Ecto neural progenitor cell (in vitro differentiated cells): ENCODE results near the gene CENPP.

Experiments used
- DNase-seq: peaks from one replicate; pipeline ENCODE4 v3.0.0-alpha.2; 2018; ENCODE audit warnings: low spot score

Gene CENPP

DNA sequence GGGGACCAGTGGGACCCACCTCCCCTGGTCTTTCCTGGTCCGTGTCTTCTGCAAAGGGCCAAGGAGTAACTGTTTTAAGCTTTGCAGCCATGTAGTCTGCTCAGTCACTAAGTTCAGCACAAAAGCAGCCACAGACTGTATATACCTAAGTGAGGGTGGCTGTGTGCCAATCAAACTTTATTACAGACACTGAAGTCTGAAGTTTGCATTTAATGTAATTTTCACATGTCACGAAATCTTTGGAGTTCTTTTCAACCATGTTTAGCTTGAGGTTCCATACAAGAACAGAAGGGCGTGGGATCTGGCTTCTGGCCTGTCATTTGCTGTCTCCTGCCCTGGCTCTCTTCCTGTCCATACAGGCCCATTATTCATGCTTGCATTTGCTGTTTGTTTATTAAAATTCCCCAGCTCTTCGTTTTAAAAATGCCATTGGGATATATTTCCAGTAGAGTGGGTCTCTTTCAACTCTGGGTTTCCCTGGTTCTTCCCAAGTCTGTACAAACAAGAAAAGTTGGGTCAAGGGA lies 274.2 kb downstream of the CENPP start:
- no peak for DNase-seq

GRCh38 chr9:92600462-92601261 lies 274.9 kb downstream of the CENPP start:
- DNase-seq = no peak

DNA sequence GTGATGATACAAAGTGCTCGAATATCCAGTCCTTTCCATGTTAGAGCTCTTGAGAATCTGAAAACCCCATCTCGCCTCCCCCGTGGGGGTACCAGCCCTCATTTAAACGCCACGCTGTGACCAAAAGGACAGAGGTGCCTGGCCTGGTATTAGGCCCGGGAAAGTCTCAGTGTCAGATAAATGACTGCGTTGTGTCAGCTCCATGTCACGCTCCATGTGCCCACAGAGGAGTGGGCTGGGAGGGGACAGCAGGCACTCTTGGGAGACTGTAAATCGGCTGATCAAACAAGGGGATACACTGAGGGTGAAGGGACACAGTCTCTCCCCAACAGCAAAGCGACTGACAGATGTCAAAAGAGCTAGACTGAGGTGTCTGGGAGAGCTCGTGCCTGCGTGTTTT lies 275.7 kb downstream of the CENPP start:
- DNase-seq = no peak

GRCh38 chr9:92602413-92602812 lies 276.7 kb downstream of the CENPP start:
- DNase-seq = no peak

- DNase-seq = no peak
Observed at GRCh38 chr9:92603100-92603499, 277.3 kb downstream of the CENPP start.

- no peak for DNase-seq
Observed at GRCh38 chr9:92603990-92604389, 278.2 kb downstream of the CENPP start.

- no peak for DNase-seq
Observed at GRCh38 chr9:92605224-92605623, 279.5 kb downstream of the CENPP start.

DNA sequence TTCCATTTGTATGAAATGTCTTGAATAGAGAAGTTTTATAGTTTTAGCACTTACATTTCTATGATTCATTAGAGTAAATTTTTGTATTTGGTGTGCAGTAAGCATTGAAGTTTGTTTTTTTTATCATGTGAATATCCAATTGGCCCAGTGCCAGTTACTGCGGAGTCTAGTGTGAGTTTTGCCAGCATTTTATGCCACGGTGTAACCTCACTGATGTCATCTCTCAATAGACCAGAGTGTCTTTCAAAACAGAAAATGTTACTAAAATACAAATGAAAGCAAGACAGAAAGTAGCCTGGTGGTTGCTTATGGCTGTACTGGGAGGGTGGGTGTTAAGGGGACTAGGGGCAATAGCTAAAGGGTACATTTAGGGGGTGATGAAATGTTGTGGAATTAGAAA lies 281.3 kb downstream of the CENPP start:
- no peak for DNase-seq

- DNase-seq = peak; percentile 32
Observed at GRCh38 chr9:92607773-92608172, 282.0 kb downstream of the CENPP start.

DNA sequence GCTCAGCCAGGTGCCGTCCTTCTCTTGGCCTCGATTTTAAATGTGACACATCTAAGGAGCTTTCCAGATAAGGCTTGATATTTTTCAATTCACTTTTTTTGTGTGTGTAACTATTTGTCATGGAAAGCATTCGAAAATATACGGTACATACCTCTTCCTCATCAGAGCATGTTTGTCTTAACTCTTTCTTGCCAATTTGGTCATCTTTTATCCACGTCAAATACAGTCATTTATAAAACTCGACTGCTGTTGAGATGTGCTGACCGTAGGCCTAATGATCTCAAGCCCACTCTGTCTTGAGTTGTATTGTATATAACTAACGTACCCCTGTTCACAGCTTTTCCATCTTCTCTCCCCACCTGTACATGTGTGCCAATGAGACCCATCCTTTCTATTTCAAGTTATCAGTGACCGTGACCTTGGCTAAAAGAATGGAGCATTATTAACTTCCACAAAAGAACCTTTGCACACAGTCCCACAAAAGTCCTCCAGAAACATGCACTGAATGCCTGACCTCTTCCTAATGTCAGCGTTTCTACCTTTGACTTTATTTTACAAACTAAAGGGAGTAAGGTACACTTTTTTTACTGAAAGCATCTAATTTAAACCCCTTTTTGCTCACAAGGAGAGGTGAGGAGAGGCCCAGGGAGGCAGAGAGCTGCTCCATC lies 282.6 kb downstream of the CENPP start:
- DNase-seq = peak; percentile 15

DNA sequence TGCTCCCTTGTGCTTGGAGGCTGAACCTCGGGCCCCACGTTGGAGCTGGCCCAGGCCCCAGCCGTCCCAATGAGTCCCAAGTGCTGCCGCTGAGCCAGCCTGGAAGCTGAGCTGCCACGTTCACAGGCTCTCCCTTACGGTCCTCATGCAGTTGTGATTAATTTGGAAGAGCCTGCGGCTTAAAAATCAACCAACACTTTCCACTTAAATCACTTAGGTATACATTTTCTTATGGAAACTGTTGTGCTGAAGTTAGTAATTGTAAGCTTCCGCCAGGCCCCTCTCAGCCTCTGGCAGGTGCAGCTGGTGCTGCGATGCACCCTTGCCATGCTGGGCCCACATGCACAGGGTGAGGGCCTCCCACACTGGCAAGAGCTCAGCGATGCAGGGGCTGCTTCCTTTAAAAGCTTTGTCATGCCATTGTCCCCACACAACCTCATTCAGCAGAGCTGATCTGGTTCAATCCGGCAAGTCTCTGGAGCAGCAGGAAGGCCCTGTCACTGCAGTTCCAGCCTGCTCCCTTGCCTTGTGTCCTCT lies 283.2 kb downstream of the CENPP start:
- DNase-seq = peak; percentile 71

GRCh38 chr9:92610470-92611420 lies 285.0 kb downstream of the CENPP start:
- no peak for DNase-seq

DNA sequence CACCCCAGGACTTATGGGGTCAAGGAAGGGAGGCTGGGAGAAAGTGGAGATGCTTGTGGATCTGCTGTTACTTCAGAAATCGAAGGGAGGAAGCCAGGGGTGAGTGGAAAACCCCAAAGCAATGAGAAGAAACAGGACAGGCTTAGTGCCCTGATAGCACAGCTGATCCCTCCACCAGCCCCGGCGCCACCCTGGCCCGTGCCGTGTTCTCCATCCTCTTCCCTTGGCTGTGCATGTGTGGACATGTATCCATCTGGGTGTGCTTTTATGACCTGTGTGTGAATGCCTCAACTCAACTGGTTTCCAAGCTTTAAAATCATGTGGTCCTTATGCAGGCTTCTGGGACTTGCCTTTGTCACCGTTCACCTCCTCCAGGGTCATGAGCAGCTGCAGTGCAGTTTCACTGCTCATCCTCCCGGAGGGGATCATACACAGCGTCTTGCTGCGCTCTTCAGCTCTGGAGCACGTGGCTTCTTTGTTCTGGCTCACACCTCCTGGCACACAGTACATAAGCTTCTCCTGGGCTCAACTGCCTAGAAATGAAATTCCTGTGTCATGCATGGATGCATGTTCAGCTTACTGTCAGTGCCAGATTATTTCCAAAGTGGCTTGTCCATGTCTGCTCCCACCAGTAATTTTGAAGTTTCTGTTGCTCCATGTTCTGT lies 286.0 kb downstream of the CENPP start:
- DNase-seq = no peak

DNA sequence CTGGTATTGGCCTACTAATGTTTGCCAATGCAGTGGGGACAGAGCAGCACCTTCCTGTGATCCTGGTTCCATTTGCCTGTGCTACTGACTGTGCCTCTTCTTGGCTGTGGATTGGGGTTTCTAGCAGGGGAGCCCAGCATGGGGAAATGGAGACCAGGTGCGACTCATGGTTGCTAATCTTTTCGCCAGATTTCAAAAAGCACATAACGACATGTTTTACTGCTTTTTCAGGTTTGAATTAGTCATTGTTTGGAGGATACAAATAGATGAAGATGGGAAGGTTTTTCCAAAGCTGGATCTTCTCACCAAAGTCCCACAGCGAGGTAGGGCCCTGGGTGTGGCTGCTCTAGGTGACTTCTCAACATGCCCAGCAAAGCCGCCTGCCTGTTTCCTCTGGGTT lies 286.5 kb downstream of the CENPP start:
- DNase-seq = no peak

DNA sequence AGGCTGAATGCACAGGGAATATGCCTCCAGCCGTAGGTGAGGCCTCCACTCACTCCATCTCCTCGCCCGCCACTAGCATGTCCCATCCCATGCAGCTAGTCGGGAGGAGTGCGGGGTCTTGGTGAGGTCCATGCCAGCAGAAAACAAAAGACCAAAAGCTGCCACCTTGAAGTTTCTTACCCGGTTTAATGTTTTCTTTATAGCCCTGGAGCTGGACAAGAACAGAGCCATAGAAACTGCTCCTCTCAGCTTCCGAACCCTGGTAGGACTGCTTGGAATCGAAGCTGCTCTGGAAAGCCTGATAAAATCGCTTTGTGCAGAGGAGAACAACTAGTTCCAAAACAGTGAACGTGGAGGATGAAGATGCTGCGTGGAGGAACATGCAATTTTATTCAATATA lies 287.1 kb downstream of the CENPP start:
- DNase-seq = no peak

DNA sequence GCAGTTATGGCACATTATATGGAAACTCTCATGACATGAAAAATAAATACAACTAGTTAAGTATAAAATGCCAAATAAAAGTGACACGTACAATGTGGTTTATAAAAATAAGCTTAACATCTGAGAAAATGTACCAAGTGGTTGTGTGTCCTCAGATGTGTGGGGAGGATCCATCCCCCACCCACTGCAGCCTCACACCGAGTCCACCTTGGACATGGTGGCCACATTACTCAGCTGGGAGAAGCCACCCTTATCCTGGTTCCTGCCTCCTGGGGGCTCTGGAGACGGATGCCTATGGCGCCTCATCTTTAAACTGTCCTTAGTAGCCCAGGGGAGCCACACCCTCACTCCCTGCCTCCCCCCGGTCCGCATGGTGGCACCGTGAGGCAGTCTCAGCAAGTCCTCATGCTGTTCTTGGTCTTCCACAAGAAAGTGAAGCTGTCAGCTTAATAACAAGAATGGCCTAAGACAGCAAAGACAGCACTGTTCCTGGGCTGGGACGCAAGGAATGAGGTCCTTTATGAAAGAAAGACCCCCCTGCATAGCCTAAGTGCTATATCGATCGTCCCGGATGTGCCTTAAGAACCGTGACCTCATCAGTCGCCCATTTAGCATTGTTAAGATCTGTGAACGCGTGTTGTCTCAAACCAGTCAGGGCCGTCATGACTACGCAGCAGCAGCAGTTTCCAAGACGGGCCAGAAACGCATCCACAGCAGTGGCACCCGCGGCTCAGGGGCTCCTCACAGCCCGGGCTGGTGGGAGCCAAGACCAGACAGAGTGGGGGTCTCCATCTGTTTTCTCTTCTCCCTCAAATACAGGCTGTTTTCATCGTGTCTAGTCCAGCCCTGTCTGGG lies 287.7 kb downstream of the CENPP start:
- DNase-seq = no peak

- DNase-seq = no peak
Observed at GRCh38 chr9:92614123-92614510, 288.4 kb downstream of the CENPP start.

DNA sequence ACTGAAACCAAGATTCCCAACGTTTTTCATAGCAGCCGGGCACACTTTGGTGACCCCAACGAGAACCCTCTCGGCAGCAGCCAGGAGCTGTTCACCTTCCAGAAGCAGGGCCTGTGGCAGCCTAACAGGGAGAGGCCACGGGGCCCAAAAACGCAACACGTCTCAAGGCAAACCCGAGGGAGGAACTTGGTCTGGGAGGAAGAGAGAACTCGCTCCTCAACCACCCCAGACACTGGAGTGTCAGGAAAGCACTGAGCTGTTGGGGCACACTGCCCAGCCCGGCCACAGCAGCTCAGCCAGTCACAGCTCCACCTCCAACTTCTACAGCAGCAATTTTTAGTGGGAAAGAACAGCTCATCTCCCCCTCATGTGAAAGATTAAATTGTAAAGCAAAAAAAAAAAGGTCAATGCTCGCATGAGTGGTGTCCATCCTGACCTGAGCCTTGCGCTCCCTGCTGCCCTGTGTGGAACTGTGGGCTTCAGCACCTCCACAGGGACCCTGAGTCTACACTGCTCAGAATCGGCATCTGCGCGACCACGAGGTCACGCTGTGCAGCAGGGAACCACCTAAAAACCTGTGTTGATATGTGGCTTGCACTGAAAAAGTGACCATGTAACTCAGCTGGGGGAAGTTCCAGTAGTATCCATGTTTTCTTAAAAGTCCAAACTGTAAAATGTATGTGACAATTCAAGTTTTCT lies 289.2 kb downstream of the CENPP start:
- DNase-seq = no peak

- no peak for DNase-seq
Observed at GRCh38 chr9:92615790-92616189, 290.0 kb downstream of the CENPP start.

DNA sequence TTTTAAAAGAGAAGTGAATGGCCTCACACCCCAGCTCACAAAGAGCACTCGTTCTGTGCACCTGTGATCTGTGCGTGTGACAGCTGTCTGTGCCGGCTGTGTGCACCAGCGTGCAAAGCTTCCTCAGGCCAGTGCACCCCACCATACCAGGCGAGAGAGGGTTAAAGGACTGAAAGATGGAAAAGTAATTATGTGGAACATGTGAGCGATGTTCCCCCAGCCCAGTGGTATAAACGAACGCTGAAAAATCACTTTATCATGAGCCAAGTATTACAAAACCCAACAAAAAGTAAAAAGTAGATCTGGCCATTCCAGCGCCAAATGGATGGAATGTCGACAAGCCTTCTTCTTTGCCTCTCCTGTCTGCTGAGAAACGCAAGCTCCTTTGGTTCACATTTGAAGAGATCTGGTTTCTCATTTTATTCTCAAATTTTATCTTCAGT lies 290.5 kb downstream of the CENPP start:
- no peak for DNase-seq
